GM19455 (cell line): ENCODE results near the gene KCNQ4.

Source experiments
- ATAC-seq: cut with Tn5 transposase; IDR thresholded peaks from one replicate; pipeline ENCODE4 v1.9.1; 2021; ENCODE audit not compliant: unreplicated experiment

KCNQ4 gene

GRCh38 chr1:40794974-40795715 is 11.6 kb downstream of the KCNQ4 start:
- ATAC-seq = no peak

- no peak for ATAC-seq
Measured at GRCh38 chr1:40795811-40796586, 12.4 kb downstream of the KCNQ4 start.

- ATAC-seq = no peak
Measured at GRCh38 chr1:40796939-40797667, 13.5 kb downstream of the KCNQ4 start.

- no peak for ATAC-seq
Measured at GRCh38 chr1:40797668-40798010, 14.1 kb downstream of the KCNQ4 start.

GRCh38 chr1:40798366-40799281 is 15.0 kb downstream of the KCNQ4 start:
- ATAC-seq = no peak

GRCh38 chr1:40799351-40799867 is 15.8 kb downstream of the KCNQ4 start:
- no peak for ATAC-seq

GRCh38 chr1:40801742-40802077 is 18.1 kb downstream of the KCNQ4 start:
- ATAC-seq = no peak

GRCh38 chr1:40802078-40802741 is 18.6 kb downstream of the KCNQ4 start:
- ATAC-seq = peak; percentile 64

GRCh38 chr1:40802742-40803113 is 19.1 kb downstream of the KCNQ4 start:
- ATAC-seq = peak; percentile 22

GRCh38 chr1:40803447-40803846 is 19.9 kb downstream of the KCNQ4 start:
- ATAC-seq = no peak

GRCh38 chr1:40803902-40804301 is 20.3 kb downstream of the KCNQ4 start:
- ATAC-seq = no peak

- ATAC-seq = no peak
Measured at GRCh38 chr1:40806240-40806639, 22.7 kb downstream of the KCNQ4 start.

- no peak for ATAC-seq
Measured at GRCh38 chr1:40806731-40807695, 23.4 kb downstream of the KCNQ4 start.

- ATAC-seq = no peak
Measured at GRCh38 chr1:40808002-40808401, 24.4 kb downstream of the KCNQ4 start.

GRCh38 chr1:40808444-40808843 is 24.9 kb downstream of the KCNQ4 start:
- no peak for ATAC-seq

GRCh38 chr1:40808909-40809308 is 25.3 kb downstream of the KCNQ4 start:
- no peak for ATAC-seq

GRCh38 chr1:40810927-40811326 is 27.3 kb downstream of the KCNQ4 start:
- no peak for ATAC-seq

- no peak for ATAC-seq
Measured at GRCh38 chr1:40815420-40815819, 31.8 kb downstream of the KCNQ4 start.

GRCh38 chr1:40817791-40818263 is 34.2 kb downstream of the KCNQ4 start:
- peak; percentile 29 for ATAC-seq
